ENCODE measurements around the gene GAK.

Gene GAK

GRCh38 chr4:887034-887763 lies 44.9 kb downstream of the GAK start:
- no peak for DNase-seq

- no peak for DNase-seq
These were observed 45.9 kb downstream of the GAK start for GRCh38 chr4:886244-886643.

GRCh38 chr4:885353-885752 lies 46.8 kb downstream of the GAK start:
- DNase-seq = no peak

GRCh38 chr4:884896-885295 lies 47.2 kb downstream of the GAK start:
- DNase-seq = no peak

GRCh38 chr4:884259-884658 lies 47.9 kb downstream of the GAK start:
- no peak for DNase-seq

- DNase-seq = no peak
These were observed 48.6 kb downstream of the GAK start for GRCh38 chr4:883377-884095.

- no peak for DNase-seq
These were observed 49.5 kb downstream of the GAK start for GRCh38 chr4:882646-883045.

GRCh38 chr4:881709-882108 lies 50.4 kb downstream of the GAK start:
- no peak for DNase-seq

GRCh38 chr4:880684-881405 lies 51.3 kb downstream of the GAK start:
- DNase-seq = no peak

- no peak for DNase-seq
These were observed 52.4 kb downstream of the GAK start for GRCh38 chr4:879729-880077.

GRCh38 chr4:878796-879728 lies 53.1 kb downstream of the GAK start:
- no peak for DNase-seq

- no peak for DNase-seq
These were observed 54.6 kb downstream of the GAK start for GRCh38 chr4:877502-877901.

- no peak for DNase-seq
These were observed 55.3 kb downstream of the GAK start for GRCh38 chr4:876780-877179.

GRCh38 chr4:875818-876423 lies 56.2 kb downstream of the GAK start:
- DNase-seq = no peak

GRCh38 chr4:874971-875817 lies 56.9 kb downstream of the GAK start:
- no peak for DNase-seq

GRCh38 chr4:874056-874455 lies 58.1 kb downstream of the GAK start:
- DNase-seq = no peak

- no peak for DNase-seq
These were observed 59.7 kb downstream of the GAK start for GRCh38 chr4:872241-872981.

GRCh38 chr4:871484-871883 lies 60.6 kb downstream of the GAK start:
- no peak for DNase-seq

- no peak for DNase-seq
These were observed 61.2 kb downstream of the GAK start for GRCh38 chr4:870951-871350.

- DNase-seq = no peak
These were observed 62.3 kb downstream of the GAK start for GRCh38 chr4:869776-870175.

- no peak for DNase-seq
These were observed 63.7 kb downstream of the GAK start for GRCh38 chr4:868421-868820.
